WTC11 (cell line): ENCODE measurements around the gene ENTPD8. TPM values are rescaled to one million over a fixed set of nuclear protein-coding genes. Genes with fewer than 3 reads are reported as not detected.
A peak's percentile ranks its signal among the peaks of the same experiment; 100 is the strongest.

Experiments
- ATAC-seq: fragments of 200-7000 bp; cut with Tn5 transposase; 2 replicates; pipeline ENCODE4 v1.10.0; 2021; ENCODE audit warnings: mild to moderate bottlenecking, moderate library complexity
- CTCF ChIA-PET: fragments of 300-600 bp; sonication (Branson Sonifier 250); formaldehyde crosslinking; loops from one replicate; lab custom pipeline; 2021; ENCODE audit warnings: antibody characterized with exemption; lab: Charles Lee
- POLR2A ChIA-PET: fragments of 350-600 bp; sonication (Branson Sonifier 250); formaldehyde crosslinking; loops from one replicate; lab custom pipeline; 2021; ENCODE audit warnings: antibody characterized with exemption; lab: Charles Lee
- DNase-seq: peaks from one replicate; pipeline ENCODE4 v3.0.0; 2021; ENCODE audit warnings: low spot score
- H3K27ac Mint-ChIP-seq: 2 replicates; pipeline ENCODE4 v1.8.0; 2021; ENCODE audit warnings: mixed read lengths
- H3K27me3 Mint-ChIP-seq: 2 replicates; pipeline ENCODE4 v1.8.0; 2021; ENCODE audit warnings: low read depth, mild to moderate bottlenecking, moderate library complexity, mixed read lengths
- H3K36me3 Mint-ChIP-seq: 2 replicates; pipeline ENCODE4 v1.8.0; 2021; ENCODE audit warnings: mixed read lengths
- H3K4me1 Mint-ChIP-seq: 2 replicates; pipeline ENCODE4 v1.8.0; 2022; ENCODE audit warnings: mixed read lengths
- H3K4me3 Mint-ChIP-seq: 2 replicates; pipeline ENCODE4 v1.8.0; 2021; ENCODE audit warnings: mild to moderate bottlenecking, moderate library complexity, mixed read lengths
- H3K9me3 Mint-ChIP-seq: 2 replicates; pipeline ENCODE4 v1.8.0; 2021; ENCODE audit warnings: mixed read lengths
- CBFB ChIP-seq: sonication (generic); formaldehyde crosslinking; IDR thresholded peaks from 2 replicates; pipeline ENCODE4 v1.8.1; 2022; ENCODE audit warnings: mild to moderate bottlenecking, low read depth, missing genetic modification reagents
- ELF4 ChIP-seq: sonication (generic); formaldehyde crosslinking; IDR thresholded peaks from 2 replicates; pipeline ENCODE4 v1.8.1; 2022; ENCODE audit warnings: low read depth, mild to moderate bottlenecking, moderate library complexity, missing genetic modification reagents
- EMX1 ChIP-seq: fragments of 250-450 bp; sonication (Bioruptor Pico); IDR thresholded peaks from 2 replicates; pipeline ENCODE4 v1.8.0; 2021; ENCODE audit warnings: mild to moderate bottlenecking
- ETV6 ChIP-seq: sonication (generic); formaldehyde crosslinking; IDR thresholded peaks from 2 replicates; pipeline ENCODE4 v1.8.1; 2022; ENCODE audit warnings: mild to moderate bottlenecking, missing genetic modification reagents
- FOXK1 ChIP-seq: sonication (generic); formaldehyde crosslinking; IDR thresholded peaks from 2 replicates; pipeline ENCODE4 v1.8.0; 2022; ENCODE audit warnings: mild to moderate bottlenecking, moderate library complexity, missing genetic modification reagents
- GABPB1 ChIP-seq: sonication (generic); formaldehyde crosslinking; IDR thresholded peaks from 2 replicates; pipeline ENCODE4 v1.8.1; 2023; ENCODE audit warnings: mild to moderate bottlenecking, missing genetic modification reagents
- GTF2I ChIP-seq: fragments of 250-450 bp; sonication (Bioruptor Pico); conservative IDR thresholded peaks from 2 replicates; pipeline ENCODE4 v1.4.0; 2021; ENCODE audit warnings: mild to moderate bottlenecking
- SOX15 ChIP-seq: fragments of 250-450 bp; sonication (Bioruptor Pico); IDR thresholded peaks from 2 replicates; pipeline ENCODE4 v1.9.0; 2021; ENCODE audit warnings: mild to moderate bottlenecking
- SP1 ChIP-seq: sonication (generic); formaldehyde crosslinking; conservative IDR thresholded peaks from 2 replicates; pipeline ENCODE4 v1.8.1; 2022; ENCODE audit warnings: missing genetic modification reagents
- total RNA-seq: library from RNA; stranded (reverse); gene quantifications from 3 replicates; pipeline ENCODE4 v1.2.3, GENCODE V29; 2021
- TF ChIP-seq, protein P1 (sequence below): sonication (generic); formaldehyde crosslinking; IDR thresholded peaks from 2 replicates; pipeline ENCODE4 v1.8.0; 2022; ENCODE audit warnings: mild to moderate bottlenecking, missing genetic modification reagents
- TF ChIP-seq, protein P2 (sequence below): fragments of 250-450 bp; sonication (Bioruptor Pico); IDR thresholded peaks from 2 replicates; pipeline ENCODE4 v1.9.0; 2021; ENCODE audit warnings: mild to moderate bottlenecking, borderline replicate concordance
- TF ChIP-seq, protein P3 (sequence below): sonication (generic); formaldehyde crosslinking; IDR thresholded peaks from 2 replicates; pipeline ENCODE4 v1.8.0; 2023; ENCODE audit warnings: missing genetic modification reagents
- TF ChIP-seq, protein P4 (sequence below): sonication (generic); formaldehyde crosslinking; IDR thresholded peaks from 2 replicates; pipeline ENCODE4 v1.8.0; 2023; ENCODE audit warnings: missing genetic modification reagents, mild to moderate bottlenecking, borderline replicate concordance

Gene ENTPD8
- total RNA-seq, 1 experiment from 2014 or later: 2.3 TPM

DNA sequence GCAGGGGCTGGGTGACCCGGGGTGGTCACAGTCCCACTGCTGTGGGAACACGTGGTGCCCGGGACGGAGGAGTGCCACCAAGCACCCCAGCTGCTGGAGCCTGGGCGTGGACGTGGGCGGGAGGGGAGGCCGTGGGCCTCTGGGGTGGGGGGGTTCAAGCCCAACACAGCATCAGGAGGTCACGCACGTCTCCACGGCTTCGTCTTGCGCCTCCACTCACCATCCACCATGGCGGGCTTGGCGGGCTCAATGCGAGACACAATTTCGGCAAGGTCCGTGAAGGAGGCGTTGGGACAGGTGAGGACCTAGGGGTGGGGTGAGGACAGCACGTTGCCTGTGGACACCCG lies 20.1 kb upstream of the ENTPD8 start:
- Mint-ChIP-seq H3K4me3 (no peak overlapping the region), H3K4me1 (no peaks in the 10 kb centered on the region), H3K9me3 (no peaks in the 10 kb centered on the region), H3K27me3 (no peaks in the 10 kb centered on the region), H3K27ac (no peak overlapping the region), H3K36me3 (peaks cover 3% of the 10 kb centered on the region; the same call in 1 of the 2 replicates)
- ChIA-PET POLR2A (interaction anchor here (0.5 to 0.9 kb wide), 2 partner anchors 176 to 220 kb away, joined by 3 read pairs; partner anchors contain the start of gene TUBB4B), CTCF (interaction anchor here (0.8 to 1.1 kb wide), 6 partner anchors 38 to 476 kb away, joined by 3 to 8 read pairs (median 3); partner anchors contain the start of genes EXD3, NOXA1 and NRARP)
- TF ChIP-seq, protein P1, sequence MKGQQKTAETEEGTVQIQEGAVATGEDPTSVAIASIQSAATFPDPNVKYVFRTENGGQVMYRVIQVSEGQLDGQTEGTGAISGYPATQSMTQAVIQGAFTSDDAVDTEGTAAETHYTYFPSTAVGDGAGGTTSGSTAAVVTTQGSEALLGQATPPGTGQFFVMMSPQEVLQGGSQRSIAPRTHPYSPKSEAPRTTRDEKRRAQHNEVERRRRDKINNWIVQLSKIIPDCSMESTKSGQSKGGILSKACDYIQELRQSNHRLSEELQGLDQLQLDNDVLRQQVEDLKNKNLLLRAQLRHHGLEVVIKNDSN (CRISPR knock-in tag): no peak
- TF ChIP-seq, protein P2, sequence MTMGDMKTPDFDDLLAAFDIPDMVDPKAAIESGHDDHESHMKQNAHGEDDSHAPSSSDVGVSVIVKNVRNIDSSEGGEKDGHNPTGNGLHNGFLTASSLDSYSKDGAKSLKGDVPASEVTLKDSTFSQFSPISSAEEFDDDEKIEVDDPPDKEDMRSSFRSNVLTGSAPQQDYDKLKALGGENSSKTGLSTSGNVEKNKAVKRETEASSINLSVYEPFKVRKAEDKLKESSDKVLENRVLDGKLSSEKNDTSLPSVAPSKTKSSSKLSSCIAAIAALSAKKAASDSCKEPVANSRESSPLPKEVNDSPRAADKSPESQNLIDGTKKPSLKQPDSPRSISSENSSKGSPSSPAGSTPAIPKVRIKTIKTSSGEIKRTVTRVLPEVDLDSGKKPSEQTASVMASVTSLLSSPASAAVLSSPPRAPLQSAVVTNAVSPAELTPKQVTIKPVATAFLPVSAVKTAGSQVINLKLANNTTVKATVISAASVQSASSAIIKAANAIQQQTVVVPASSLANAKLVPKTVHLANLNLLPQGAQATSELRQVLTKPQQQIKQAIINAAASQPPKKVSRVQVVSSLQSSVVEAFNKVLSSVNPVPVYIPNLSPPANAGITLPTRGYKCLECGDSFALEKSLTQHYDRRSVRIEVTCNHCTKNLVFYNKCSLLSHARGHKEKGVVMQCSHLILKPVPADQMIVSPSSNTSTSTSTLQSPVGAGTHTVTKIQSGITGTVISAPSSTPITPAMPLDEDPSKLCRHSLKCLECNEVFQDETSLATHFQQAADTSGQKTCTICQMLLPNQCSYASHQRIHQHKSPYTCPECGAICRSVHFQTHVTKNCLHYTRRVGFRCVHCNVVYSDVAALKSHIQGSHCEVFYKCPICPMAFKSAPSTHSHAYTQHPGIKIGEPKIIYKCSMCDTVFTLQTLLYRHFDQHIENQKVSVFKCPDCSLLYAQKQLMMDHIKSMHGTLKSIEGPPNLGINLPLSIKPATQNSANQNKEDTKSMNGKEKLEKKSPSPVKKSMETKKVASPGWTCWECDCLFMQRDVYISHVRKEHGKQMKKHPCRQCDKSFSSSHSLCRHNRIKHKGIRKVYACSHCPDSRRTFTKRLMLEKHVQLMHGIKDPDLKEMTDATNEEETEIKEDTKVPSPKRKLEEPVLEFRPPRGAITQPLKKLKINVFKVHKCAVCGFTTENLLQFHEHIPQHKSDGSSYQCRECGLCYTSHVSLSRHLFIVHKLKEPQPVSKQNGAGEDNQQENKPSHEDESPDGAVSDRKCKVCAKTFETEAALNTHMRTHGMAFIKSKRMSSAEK (CRISPR knock-in tag): no peak
- ATAC-seq (no peak), DNase-seq (no peak)

DNA sequence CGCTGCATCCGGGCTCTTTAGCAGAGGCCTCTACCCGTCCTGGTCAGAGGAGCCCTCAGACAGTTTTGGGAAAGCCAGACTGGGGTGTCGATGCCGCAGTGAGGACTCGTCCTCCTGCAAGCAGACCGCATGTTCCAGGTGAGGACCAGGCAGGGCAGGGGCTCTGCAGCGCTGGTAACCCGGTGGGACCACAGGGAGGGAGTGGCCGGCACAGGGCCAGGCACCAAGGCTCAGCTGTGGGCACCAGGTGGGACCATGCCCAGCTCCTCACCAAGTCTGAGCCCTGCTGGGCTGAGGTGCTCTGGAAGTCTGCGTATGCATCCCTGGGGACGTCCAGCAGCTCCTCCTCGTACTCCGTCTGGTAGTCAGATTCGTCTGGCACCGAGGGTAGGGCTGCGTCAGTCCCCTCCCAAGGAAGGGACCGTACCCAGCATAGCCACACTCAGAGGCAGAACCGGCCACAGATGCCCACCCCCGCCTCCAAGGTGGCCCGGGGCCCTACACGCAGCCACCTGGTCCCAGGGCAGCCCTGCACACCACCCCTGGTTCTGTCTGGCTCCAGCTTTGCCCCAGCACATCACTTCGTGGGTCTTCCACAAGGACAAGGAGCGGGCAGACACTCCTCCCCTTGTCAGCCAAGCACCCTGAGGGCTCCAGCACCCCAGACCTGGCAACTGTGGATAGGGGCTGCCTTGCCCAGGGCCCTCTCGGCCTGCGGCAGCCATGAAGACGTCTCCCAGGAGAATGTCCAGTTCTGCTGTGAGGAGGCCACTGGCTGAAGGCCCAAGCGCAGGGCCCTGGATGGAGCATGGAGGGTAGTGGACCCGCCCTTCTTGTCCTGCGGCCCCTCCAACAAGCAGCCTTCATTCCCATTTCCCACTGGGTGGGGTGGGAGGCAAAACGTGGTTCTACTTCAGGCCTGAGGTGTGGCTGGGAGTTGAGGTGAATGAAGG lies 19.5 kb upstream of the ENTPD8 start:
- ChIA-PET POLR2A (no interaction called here), CTCF (no interaction called here)
- DNase-seq (no peak), ATAC-seq (no peak)
- Mint-ChIP-seq H3K9me3 (no peaks in the 10 kb centered on the region), H3K27me3 (no peaks in the 10 kb centered on the region), H3K27ac (no peak overlapping the region), H3K36me3 (peaks cover 3% of the 10 kb centered on the region; the same call in 1 of the 2 replicates), H3K4me1 (no peaks in the 10 kb centered on the region), H3K4me3 (no peak overlapping the region)
- TF ChIP-seq SOX15 (CRISPR knock-in tag): no peak
- TF ChIP-seq SP1 (CRISPR knock-in tag): no peak
- no peak for TF ChIP-seq GABPB1 (CRISPR knock-in tag)
- TF ChIP-seq FOXK1: no peak
- TF ChIP-seq ETV6: no peak

DNA sequence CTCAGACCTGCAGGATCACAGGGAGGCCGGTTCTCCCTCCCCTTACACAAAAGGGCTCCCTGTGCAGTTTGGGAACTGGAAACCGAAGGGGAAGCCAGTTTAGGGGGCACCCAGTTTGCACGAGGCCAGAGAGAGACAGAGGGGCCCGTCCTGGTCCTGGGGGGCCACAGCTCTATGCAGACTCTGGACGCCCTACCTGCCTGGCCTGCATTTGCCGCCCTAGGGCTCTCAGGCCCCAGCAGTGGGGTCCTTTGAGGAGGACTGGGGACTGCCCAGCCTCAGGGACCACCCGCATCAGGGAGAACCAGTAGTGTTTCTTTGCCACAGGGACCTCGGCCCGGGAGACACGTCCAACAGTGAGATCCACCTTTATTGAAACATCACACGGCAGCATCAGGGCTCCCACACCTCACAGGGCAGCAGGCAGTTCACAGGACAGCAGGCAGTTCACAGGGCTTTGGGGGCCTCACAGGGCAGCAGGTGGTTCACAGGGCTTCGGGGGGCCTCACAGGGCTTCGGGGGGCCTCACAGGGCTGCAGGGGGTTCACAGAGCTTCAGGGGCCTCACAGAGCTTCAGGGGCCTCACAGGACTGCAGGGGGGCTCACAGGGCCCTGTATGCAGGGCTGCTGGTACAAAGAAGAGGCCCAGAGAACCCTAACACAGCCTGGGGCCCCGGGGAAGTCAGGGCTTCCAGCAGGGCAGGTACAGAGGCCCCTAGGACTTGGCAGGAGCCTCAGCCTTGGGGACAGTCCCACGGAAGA lies 18.6 kb upstream of the ENTPD8 start:
- Mint-ChIP-seq H3K27me3 (no peaks in the 10 kb centered on the region), H3K27ac (no peak overlapping the region), H3K9me3 (no peaks in the 10 kb centered on the region), H3K36me3 (peaks cover 3% of the 10 kb centered on the region; the same call in 1 of the 2 replicates), H3K4me3 (peak overlapping the region; percentile 14), H3K4me1 (peaks cover 1% of the 10 kb centered on the region)
- DNase-seq (no peak), ATAC-seq (no peak)
- POLR2A ChIA-PET: no interaction called here
- CTCF ChIA-PET: interaction anchor here (0.5 to 1.0 kb wide), 9 partner anchors 14 to 431 kb away, joined by 3 to 18 read pairs (median 5); partner anchors contain the start of genes ENTPD8, EXD3 and NOXA1
- TF ChIP-seq CBFB (CRISPR knock-in tag) (no peak), EMX1 (CRISPR knock-in tag) (no peak), ELF4 (CRISPR knock-in tag) (no peak), GABPB1 (CRISPR knock-in tag) (no peak), GTF2I (CRISPR knock-in tag) (no peak)
- TF ChIP-seq, protein P3, sequence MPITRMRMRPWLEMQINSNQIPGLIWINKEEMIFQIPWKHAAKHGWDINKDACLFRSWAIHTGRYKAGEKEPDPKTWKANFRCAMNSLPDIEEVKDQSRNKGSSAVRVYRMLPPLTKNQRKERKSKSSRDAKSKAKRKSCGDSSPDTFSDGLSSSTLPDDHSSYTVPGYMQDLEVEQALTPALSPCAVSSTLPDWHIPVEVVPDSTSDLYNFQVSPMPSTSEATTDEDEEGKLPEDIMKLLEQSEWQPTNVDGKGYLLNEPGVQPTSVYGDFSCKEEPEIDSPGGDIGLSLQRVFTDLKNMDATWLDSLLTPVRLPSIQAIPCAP (CRISPR knock-in tag): no peak
- TF ChIP-seq, protein P4, sequence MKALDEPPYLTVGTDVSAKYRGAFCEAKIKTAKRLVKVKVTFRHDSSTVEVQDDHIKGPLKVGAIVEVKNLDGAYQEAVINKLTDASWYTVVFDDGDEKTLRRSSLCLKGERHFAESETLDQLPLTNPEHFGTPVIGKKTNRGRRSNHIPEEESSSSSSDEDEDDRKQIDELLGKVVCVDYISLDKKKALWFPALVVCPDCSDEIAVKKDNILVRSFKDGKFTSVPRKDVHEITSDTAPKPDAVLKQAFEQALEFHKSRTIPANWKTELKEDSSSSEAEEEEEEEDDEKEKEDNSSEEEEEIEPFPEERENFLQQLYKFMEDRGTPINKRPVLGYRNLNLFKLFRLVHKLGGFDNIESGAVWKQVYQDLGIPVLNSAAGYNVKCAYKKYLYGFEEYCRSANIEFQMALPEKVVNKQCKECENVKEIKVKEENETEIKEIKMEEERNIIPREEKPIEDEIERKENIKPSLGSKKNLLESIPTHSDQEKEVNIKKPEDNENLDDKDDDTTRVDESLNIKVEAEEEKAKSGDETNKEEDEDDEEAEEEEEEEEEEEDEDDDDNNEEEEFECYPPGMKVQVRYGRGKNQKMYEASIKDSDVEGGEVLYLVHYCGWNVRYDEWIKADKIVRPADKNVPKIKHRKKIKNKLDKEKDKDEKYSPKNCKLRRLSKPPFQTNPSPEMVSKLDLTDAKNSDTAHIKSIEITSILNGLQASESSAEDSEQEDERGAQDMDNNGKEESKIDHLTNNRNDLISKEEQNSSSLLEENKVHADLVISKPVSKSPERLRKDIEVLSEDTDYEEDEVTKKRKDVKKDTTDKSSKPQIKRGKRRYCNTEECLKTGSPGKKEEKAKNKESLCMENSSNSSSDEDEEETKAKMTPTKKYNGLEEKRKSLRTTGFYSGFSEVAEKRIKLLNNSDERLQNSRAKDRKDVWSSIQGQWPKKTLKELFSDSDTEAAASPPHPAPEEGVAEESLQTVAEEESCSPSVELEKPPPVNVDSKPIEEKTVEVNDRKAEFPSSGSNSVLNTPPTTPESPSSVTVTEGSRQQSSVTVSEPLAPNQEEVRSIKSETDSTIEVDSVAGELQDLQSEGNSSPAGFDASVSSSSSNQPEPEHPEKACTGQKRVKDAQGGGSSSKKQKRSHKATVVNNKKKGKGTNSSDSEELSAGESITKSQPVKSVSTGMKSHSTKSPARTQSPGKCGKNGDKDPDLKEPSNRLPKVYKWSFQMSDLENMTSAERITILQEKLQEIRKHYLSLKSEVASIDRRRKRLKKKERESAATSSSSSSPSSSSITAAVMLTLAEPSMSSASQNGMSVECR (CRISPR knock-in tag): no peak
- TF ChIP-seq, protein P2 (CRISPR knock-in tag): no peak
